Measurements from ENCODE around the gene CNP. TPM values are rescaled to one million over a fixed set of nuclear protein-coding genes. Genes with fewer than 3 reads are reported as not detected.

Gene CNP
- total RNA-seq, 1 experiment from 2014 or later = 78.5 TPM

GRCh38 chr17:41959336-41960095 lies 7.1 kb upstream of the CNP start:
- Histone ChIP-seq H2AFZ (ENCODE audit: low read length) (no peak overlapping the region), H3K9me3 (ENCODE audit: control insufficient read depth, low read depth, low read length) (no peaks in the 10 kb centered on the region), H3K79me2 (ENCODE audit: insufficient read depth, low read length) (no peaks in the 10 kb centered on the region), H4K5ac (ENCODE audit: insufficient read length, low read depth, low read length) (no peak overlapping the region), H3K4me2 (ENCODE audit: insufficient read depth, insufficient read length, low read length) (no peak overlapping the region), H3K79me1 (ENCODE audit: insufficient read depth, low read depth, low read length, poor library complexity, severe bottlenecking) (no peaks in the 10 kb centered on the region), H3K14ac (ENCODE audit: insufficient read depth, low read length) (no peak overlapping the region; the same call in 1 of the 2 replicates), H2BK5ac (ENCODE audit: insufficient read length, low read length) (no peak overlapping the region), H2BK120ac (ENCODE audit: low read depth, low read length, poor library complexity, severe bottlenecking) (no peak overlapping the region), H3K4me1 (ENCODE audit: insufficient read depth, low read length) (peaks cover 2% of the 10 kb centered on the region; the same call in 1 of the 2 replicates), H3K23ac (ENCODE audit: insufficient read length, low read depth, low read length) (no peak overlapping the region), H2AK5ac (ENCODE audit: insufficient read length, low read length) (no peak overlapping the region), H4K91ac (ENCODE audit: insufficient read length, low read depth, low read length) (no peak overlapping the region), H4K8ac (replicated peaks; ENCODE audit: insufficient read length, low read depth, low read length) (no peak overlapping the region), H3K56ac (ENCODE audit: insufficient read length, low read depth, low read length) (no peak overlapping the region), H3K27me3 (ENCODE audit: insufficient read depth, low read length) (no peaks in the 10 kb centered on the region), H3K18ac (ENCODE audit: insufficient read length, low read depth, low read length) (no peak overlapping the region), H2BK20ac (ENCODE audit: low read depth, low read length, poor library complexity, severe bottlenecking) (no peak overlapping the region), H2BK12ac (ENCODE audit: insufficient read length, low read depth, low read length) (no peak overlapping the region), H3K4ac (ENCODE audit: low read depth, low read length) (no peak overlapping the region), H4K20me1 (ENCODE audit: control insufficient read depth, insufficient read depth, insufficient read length) (no peaks in the 10 kb centered on the region), H3K23me2 (ENCODE audit: insufficient read length, low read depth, low read length, poor library complexity, severe bottlenecking) (no peaks in the 10 kb centered on the region), H3T11ph (ENCODE audit: low read length) (no peak overlapping the region), H3K27ac (ENCODE audit: insufficient read length, low read depth, low read length) (no peak overlapping the region), H3K9ac (ENCODE audit: extremely low read depth, insufficient read length, low read length) (no peak overlapping the region), H2BK15ac (ENCODE audit: low read depth, low read length) (no peak overlapping the region)
- Mint-ChIP-seq H3K27me3 (ENCODE audit: low read depth) (peaks cover 4% of the 10 kb centered on the region; the same call in 1 of the 2 replicates), H3K4me1 (peaks cover 36 to 37% of the 10 kb centered on the region in 2 experiments), H3K4me3 (peak overlapping the region in 1 of 2 experiments; percentile 46; a peak in 3 of 5 replicates), H3K27ac (peak overlapping the region; percentile 32 to 93 (median 82); a peak in 6 of 7 replicates), H3K9me3 (no peaks in the 10 kb centered on the region), H3K36me3 (ENCODE audit: insufficient read depth in 1 of 3, low read depth in 3 of 3) (no peaks in the 10 kb centered on the region; a peak in 2 of 7 replicates)
- WGBS (ENCODE audit: extremely low coverage, insufficient read length, low lambda C conversion rate) = no CpG with 5 or more reads among the region's 17 CpGs
- TF ChIP-seq CTCF (conservative IDR thresholded peaks at IDR 0.05) = peak; percentile 77
- peak; percentile 91 for DNase-seq
